Superior temporal gyrus (tissue), 1 donor: ENCODE measurements around the gene TNFAIP1.
"Not testable (repeated sequence)": the region's sequence is repeated elsewhere in the genome, so short reads cannot be mapped to it uniquely, and the experiment has no call there.

ENCODE experiments used
- DNase-seq: peaks from one replicate; pipeline ENCODE4 v3.0.0-alpha.2; 2016; ENCODE audit errors: extremely low spot score

TNFAIP1 gene

GRCh38 chr17:28324781-28325180 lies 10.8 kb upstream of the TNFAIP1 start:
- no peak for DNase-seq

DNA sequence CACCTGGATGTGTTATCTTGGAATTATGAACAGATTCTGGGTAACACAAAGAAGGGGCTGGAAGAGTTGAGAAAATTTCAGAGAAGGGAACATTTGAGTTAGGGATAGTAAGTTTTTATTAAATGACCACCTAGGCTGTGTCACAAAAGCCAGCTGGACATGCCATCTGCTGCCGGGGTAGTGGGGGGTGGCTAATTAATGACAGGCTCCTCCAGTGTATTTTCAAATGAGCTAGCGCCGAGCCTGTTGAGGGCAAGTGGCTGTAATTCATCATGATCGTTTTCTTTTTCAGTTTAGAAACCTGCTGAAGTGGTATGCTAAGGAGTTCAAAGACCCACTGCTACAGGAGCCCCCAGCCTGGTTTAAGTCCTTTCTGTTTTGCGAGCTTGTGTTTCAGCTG lies 10.3 kb upstream of the TNFAIP1 start:
- DNase-seq = no peak

GRCh38 chr17:28326114-28326513 lies 9.4 kb upstream of the TNFAIP1 start:
- no peak for DNase-seq

DNA sequence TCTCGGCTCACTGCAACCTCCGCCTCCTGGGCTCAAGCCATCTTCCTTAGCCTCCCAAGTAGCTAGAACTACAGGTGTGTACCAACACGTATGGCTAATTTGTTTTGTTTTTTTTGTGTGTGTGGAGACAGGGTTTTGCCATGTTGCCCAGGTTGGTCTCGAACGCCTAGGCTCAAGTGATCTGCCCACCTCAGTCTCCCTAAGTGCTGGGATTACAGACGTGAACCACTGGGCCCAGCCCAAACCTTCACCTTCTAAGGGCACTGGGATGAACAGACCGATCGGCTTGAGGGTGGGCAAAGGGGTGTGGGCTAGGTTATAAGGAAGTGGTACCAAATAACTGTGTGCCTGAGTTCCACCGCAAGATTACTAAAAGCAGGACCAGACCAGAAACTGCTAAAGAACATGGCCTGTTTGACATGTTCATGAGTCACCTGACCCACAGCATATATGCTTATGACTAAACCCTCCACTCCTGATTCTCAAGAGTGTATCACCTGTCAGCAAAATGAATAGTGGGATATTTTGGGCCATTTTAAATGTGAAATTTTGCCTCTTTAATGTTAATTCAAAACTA lies 8.4 kb upstream of the TNFAIP1 start:
- DNase-seq = no peak

- no peak for DNase-seq
Observed at GRCh38 chr17:28327709-28328108, 7.9 kb upstream of the TNFAIP1 start.

DNA sequence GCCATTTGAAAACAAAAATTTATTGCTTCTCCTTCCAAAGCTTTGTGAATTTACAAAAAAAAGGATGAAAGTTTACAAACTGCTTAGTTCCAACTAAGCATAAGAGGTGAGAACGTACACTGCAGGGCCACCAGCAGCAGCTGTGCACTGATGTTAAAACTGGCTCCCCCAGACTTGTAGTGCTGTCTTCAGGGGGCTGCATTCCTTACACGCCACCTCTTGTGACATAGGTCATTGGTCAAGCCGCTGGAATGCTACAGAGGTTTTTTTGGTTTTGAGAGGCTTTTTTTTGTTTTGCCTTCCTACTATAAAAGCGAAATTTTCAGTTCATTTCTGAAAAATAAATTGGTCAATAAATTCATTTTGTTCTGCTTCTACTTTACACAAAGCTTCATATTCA lies 7.2 kb upstream of the TNFAIP1 start:
- DNase-seq = no peak

DNA sequence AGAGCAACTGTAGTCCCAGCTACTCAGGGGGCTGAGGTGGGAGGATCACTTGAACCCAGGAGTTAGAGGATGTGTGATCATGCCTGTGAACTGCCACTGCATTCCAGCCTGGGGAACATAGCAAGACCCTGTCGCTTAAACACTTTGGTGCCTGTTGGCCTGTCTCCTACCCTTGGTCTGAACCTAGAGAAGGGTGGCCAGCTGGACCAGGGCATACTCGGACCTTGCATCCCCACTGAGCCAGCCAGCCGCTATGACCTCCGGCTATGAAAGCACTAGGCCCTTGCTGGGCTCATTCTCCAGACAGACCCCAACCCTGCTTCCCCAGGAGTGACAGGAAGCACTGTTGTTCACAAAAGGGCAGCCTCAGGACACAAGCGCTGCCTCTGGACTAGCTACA lies 4.9 kb upstream of the TNFAIP1 start:
- no peak for DNase-seq

GRCh38 chr17:28331891-28332420 lies 3.6 kb upstream of the TNFAIP1 start:
- no peak for DNase-seq

DNA sequence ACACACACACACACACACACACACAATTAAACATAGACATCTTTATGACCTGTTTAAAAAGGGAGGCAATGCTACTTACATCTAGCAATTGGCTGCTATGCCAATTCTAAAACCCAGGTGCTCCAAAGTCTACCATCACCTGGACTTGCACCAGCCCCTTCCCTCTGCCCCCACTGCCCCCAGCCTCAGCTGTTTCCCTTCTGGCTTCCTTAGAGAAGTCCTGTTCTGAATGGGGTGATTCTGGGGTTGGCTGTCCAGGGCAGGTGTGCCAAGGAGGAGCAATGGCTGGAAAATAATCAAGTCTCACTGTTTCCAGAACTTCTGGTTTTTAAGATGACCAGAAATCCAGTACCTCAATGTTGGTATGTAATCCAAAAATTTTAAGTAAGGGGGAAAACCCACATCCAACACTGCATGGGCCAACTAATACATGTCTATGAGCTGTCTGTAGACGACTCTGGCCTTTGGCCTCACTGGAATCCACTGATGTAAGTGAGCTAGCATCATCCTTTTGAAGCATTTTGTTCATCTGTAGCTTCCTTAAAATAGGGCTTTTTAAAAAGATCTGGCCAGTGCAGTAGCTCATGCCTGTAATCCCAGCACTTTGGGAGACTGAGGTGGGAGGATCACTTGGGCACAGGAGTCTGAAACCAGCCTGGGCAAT lies 2.3 kb upstream of the TNFAIP1 start:
- no peak for DNase-seq

DNA sequence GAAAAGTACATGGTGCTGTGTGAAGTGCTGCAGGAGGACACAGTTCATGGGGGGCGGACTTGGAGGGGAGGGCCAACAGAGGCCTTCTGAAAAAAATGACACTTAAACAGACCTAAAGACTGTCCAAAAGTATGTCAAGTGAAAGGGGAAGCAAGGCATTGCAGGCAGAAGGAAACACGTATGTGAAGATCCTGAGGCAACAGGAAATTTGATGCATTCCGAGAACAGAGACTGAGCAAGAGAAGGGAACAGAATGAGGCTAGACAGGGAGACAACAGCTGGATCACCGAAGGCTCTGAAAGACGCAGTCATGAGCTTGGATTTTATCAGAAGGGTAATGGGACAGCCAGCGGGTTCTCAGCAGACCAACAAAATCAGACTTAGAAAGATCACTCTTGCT lies 1.4 kb upstream of the TNFAIP1 start:
- DNase-seq = no peak

GRCh38 chr17:28334666-28335200 lies 828 bp upstream of the TNFAIP1 start:
- DNase-seq = no peak

GRCh38 chr17:28335959-28336871 lies 654 bp downstream of the TNFAIP1 start:
- peak; percentile 27 for DNase-seq

DNA sequence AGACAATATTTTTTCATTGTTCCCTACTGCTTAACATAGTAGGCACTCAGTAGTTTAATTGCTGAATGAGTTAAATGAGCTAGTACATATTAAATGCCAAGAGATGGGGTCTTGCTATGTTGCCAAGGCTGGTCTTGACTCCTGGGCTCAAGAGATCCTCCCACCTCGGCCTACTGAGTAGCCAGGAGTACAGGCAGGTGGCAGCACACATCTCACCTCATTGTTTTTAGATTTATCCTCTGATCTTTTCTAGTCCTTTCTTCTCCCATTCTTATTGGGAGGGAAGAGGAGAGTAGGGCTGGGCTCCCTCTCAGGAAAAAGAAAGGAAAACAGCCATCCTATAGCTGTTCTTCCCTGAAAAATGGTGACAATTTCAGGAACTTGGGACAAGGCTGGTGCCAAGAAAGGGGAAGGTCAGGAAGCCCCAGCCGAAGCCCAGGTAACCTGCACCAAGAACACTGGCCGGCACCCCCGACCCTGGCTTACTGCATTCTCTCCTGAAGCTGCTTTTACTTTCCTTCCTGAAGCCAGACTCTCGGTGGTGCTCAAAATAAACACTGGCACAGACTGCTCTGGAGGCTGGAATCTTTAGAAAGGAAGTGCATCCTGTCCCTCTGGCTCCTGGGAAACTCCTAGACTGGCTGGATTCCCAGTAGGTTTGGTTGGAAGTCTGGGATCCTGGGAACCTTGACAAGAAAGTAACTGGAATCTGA lies 2.7 kb downstream of the TNFAIP1 start:
- DNase-seq = peak; percentile 43

GRCh38 chr17:28338769-28339212 lies 3.2 kb downstream of the TNFAIP1 start:
- not testable (repeated sequence) for DNase-seq

- DNase-seq = no peak
Observed at GRCh38 chr17:28339431-28339830, 3.9 kb downstream of the TNFAIP1 start.

DNA sequence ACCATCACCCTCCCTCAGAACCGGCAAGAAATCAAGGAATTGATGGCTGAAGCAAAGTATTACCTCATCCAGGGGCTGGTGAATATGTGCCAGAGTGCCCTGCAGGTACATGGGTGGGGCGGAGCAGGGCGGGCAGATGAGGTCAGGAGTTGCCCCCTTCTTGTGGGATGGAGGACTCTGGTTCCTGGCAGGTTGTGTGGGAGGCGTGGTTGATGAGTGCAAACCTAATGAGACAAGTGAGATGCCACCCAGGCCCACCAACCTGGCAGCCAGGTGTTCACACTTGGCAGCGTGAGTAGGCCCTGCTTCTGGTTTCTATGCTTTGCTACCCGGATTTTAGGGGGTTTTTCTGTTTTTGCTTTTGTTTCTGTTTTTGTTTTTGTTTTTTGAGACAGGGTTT lies 4.8 kb downstream of the TNFAIP1 start:
- no peak for DNase-seq

GRCh38 chr17:28341516-28341915 lies 6.0 kb downstream of the TNFAIP1 start:
- no peak for DNase-seq

DNA sequence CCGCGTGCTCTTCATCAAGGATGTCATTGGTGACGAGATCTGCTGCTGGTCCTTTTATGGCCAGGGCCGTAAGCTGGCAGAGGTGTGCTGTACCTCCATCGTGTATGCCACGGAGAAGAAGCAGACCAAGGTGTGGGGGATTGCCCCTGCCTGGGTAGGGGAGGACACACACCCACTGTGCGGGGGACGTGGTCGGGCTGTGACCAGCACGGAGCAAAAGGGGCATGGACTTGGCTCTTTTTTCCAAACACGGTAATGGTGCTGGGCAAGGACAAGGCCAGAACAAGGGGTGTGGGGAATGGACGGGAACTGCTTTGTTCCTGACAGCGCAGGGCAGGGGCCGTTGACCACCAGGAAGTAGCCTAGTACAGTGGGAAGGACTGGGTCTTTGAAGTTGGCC lies 6.8 kb downstream of the TNFAIP1 start:
- DNase-seq = no peak

- no peak for DNase-seq
Observed at GRCh38 chr17:28343491-28343932, 8.0 kb downstream of the TNFAIP1 start.

- no peak for DNase-seq
Observed at GRCh38 chr17:28344011-28344410, 8.4 kb downstream of the TNFAIP1 start.

DNA sequence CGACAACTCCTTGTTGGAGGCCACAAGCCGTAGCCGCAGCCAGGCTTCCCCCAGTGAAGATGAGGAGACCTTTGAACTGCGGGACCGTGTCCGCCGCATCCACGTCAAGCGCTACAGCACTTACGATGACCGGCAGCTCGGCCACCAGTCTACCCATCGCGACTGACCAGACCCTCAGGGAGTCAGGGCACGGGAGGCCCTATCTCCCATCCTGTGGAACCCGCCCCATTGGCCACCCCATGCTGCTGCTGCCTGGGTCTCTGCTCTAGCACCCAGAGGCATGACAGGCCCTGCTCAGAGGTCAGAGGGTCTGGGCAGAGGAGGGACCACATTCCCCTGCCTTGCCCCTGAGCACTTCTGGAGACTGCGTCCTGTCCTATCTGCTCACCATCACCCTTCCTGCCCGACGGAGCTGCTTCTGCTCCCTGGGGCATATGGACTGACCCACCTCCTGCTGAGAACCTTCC lies 8.9 kb downstream of the TNFAIP1 start:
- DNase-seq = no peak
